Measurements from ENCODE around the gene MOV10. TPM values are rescaled to one million over a fixed set of nuclear protein-coding genes. Genes with fewer than 3 reads are reported as not detected.

Gene MOV10
- total and polyA plus RNA-seq, 2 of the 13 experiments (the other 11 are each of a cell fraction or from before 2014, with no cell fraction given) = 56.4 to 58.2 TPM

GRCh38 chr1:112646225-112646624, 28.2 kb upstream of the MOV10 start:
- no peak overlapping the region for H3K27ac ChIP-seq (ENCODE audit: extremely low read length, insufficient read depth, low read length)
- H3K36me3 ChIP-seq (replicated peaks in 1 of 2; ENCODE audit: control insufficient read depth in 1 of 2, insufficient read depth in 2 of 2, low read length in 2 of 2) = peaks cover 2 to 53% of the 10 kb centered on the region in 2 experiments; a peak in 4 of 5 replicates
- H3K9me3 ChIP-seq (ENCODE audit: low read length) = no peaks in the 10 kb centered on the region
- ChIA-PET POLR2A (no interaction called here), CTCF (ENCODE audit: low intra/inter-chr PET ratio, low total read pairs) (no interaction called here)
- in situ Hi-C loops (cut with HindIII; ENCODE audit: extremely low pct_ligation_motif_present, low pct_unique_long_range_greater_than_20kb) = no loop called here
- H2AFZ ChIP-seq (ENCODE audit: low read length) = no peak overlapping the region
- H3K79me2 ChIP-seq (ENCODE audit: insufficient read depth, low read length) = peaks cover 64% of the 10 kb centered on the region
- intact Hi-C loops (cut with micrococcal nuclease; ENCODE audit: unreplicated experiment) = no loop called here
- ATAC-seq (no peak), FAIRE-seq (no peak), DNase-seq (ENCODE audit: low spot score) (no peak)
- H3K4me1 ChIP-seq (ENCODE audit: insufficient read depth, low read length) = peaks cover 11% of the 10 kb centered on the region
- no peak overlapping the region for H3K4me3 ChIP-seq (replicated peaks in 1 of 3; ENCODE audit: insufficient read depth in 1 of 3, low read depth in 2 of 3, low read length in 3 of 3)
- no peak for TF ChIP-seq MAF1 (CRISPR knock-in tag; IDR thresholded peaks at IDR 0.05; ENCODE audit: borderline replicate concordance)
- TF ChIP-seq ELF4 (CRISPR knock-in tag; IDR thresholded peaks at IDR 0.05; ENCODE audit: borderline replicate concordance) = no peak
- TF ChIP-seq ZNF275 (CRISPR knock-in tag; IDR thresholded peaks at IDR 0.05; ENCODE audit: borderline replicate concordance) = no peak
- TF ChIP-seq ZNF720 (CRISPR knock-in tag; IDR thresholded peaks at IDR 0.05) = no peak
- no peak for TF ChIP-seq ZNF567 (CRISPR knock-in tag; IDR thresholded peaks at IDR 0.05; ENCODE audit: borderline replicate concordance)
- no peak for TF ChIP-seq DMAP1 (CRISPR knock-in tag; IDR thresholded peaks at IDR 0.05)
- no peak for TF ChIP-seq CAMTA2 (CRISPR knock-in tag; IDR thresholded peaks at IDR 0.05; ENCODE audit: borderline replicate concordance)
- TF ChIP-seq PHB2 (IDR thresholded peaks at IDR 0.05; ENCODE audit: partially characterized antibody) = no peak
- no TSS peak for BruUV-seq (replicated peaks)
- no peak overlapping the region for H3K4me2 ChIP-seq (ENCODE audit: low read depth, low read length)
- WGBS (ENCODE audit: low lambda C conversion rate) = 100% methylated on average over 4 of the region's 4 CpGs
- no peaks in the 10 kb centered on the region for H3K27me3 ChIP-seq (ENCODE audit: control insufficient read depth in 1 of 2, insufficient read depth in 2 of 2, low read length in 2 of 2)
- no peak overlapping the region for H3K9ac ChIP-seq (ENCODE audit: insufficient read depth, low read depth, low read length)
- H4K20me1 ChIP-seq (ENCODE audit: insufficient read depth, low read length) = 0 out of 2 replicates have a peak, but pooled peaks cover 4% of the 10 kb centered on the region

GRCh38 chr1:112651205-112651604, 23.3 kb upstream of the MOV10 start:
- no peak overlapping the region for H3K4me2 ChIP-seq (ENCODE audit: low read depth, low read length)
- H3K27me3 ChIP-seq (ENCODE audit: control insufficient read depth in 1 of 2, insufficient read depth in 2 of 2, low read length in 2 of 2) = no peaks in the 10 kb centered on the region
- H3K79me2 ChIP-seq (ENCODE audit: insufficient read depth, low read length) = peaks cover 17% of the 10 kb centered on the region
- no peak for DNase-seq (ENCODE audit: low spot score)
- no peak for ATAC-seq
- H3K36me3 ChIP-seq (replicated peaks in 1 of 2; ENCODE audit: control insufficient read depth in 1 of 2, insufficient read depth in 2 of 2, low read length in 2 of 2) = peaks cover 3 to 61% of the 10 kb centered on the region in 2 experiments; a peak in 4 of 5 replicates
- no peak for FAIRE-seq
- intact Hi-C loops (cut with micrococcal nuclease; ENCODE audit: unreplicated experiment) = no loop called here
- H4K20me1 ChIP-seq (ENCODE audit: insufficient read depth, low read length) = no peaks in the 10 kb centered on the region
- no peak overlapping the region for H2AFZ ChIP-seq (ENCODE audit: low read length)
- H3K9me3 ChIP-seq (ENCODE audit: low read length) = no peaks in the 10 kb centered on the region
- H3K4me3 ChIP-seq (replicated peaks in 1 of 3; ENCODE audit: insufficient read depth in 1 of 3, low read depth in 2 of 3, low read length in 3 of 3) = no peak overlapping the region
- no peaks in the 10 kb centered on the region for H3K4me1 ChIP-seq (ENCODE audit: insufficient read depth, low read length)
- H3K9ac ChIP-seq (ENCODE audit: insufficient read depth, low read depth, low read length) = no peak overlapping the region
- 97% methylated on average over 1 of the region's 1 CpG for WGBS (ENCODE audit: low lambda C conversion rate)
- ChIA-PET CTCF (ENCODE audit: low intra/inter-chr PET ratio, low total read pairs) (no interaction called here), POLR2A (no interaction called here)
- in situ Hi-C loops (cut with HindIII; ENCODE audit: extremely low pct_ligation_motif_present, low pct_unique_long_range_greater_than_20kb) = no loop called here
- BruUV-seq (replicated peaks) = TSS peak; percentile 26
- no peak overlapping the region for H3K27ac ChIP-seq (ENCODE audit: extremely low read length, insufficient read depth, low read length)
- TF ChIP-seq ZNF607 (CRISPR knock-in tag; IDR thresholded peaks at IDR 0.05; ENCODE audit: borderline replicate concordance) = no peak
- no peak for TF ChIP-seq U2AF2 (IDR thresholded peaks at IDR 0.05; ENCODE audit: low read depth, low read length)
- TF ChIP-seq NFYB (CRISPR knock-in tag; IDR thresholded peaks at IDR 0.05) = no peak
- TF ChIP-seq, protein P1, sequence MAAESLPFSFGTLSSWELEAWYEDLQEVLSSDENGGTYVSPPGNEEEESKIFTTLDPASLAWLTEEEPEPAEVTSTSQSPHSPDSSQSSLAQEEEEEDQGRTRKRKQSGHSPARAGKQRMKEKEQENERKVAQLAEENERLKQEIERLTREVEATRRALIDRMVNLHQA (CRISPR knock-in tag; IDR thresholded peaks at IDR 0.05) = no peak
- TF ChIP-seq, protein P2, sequence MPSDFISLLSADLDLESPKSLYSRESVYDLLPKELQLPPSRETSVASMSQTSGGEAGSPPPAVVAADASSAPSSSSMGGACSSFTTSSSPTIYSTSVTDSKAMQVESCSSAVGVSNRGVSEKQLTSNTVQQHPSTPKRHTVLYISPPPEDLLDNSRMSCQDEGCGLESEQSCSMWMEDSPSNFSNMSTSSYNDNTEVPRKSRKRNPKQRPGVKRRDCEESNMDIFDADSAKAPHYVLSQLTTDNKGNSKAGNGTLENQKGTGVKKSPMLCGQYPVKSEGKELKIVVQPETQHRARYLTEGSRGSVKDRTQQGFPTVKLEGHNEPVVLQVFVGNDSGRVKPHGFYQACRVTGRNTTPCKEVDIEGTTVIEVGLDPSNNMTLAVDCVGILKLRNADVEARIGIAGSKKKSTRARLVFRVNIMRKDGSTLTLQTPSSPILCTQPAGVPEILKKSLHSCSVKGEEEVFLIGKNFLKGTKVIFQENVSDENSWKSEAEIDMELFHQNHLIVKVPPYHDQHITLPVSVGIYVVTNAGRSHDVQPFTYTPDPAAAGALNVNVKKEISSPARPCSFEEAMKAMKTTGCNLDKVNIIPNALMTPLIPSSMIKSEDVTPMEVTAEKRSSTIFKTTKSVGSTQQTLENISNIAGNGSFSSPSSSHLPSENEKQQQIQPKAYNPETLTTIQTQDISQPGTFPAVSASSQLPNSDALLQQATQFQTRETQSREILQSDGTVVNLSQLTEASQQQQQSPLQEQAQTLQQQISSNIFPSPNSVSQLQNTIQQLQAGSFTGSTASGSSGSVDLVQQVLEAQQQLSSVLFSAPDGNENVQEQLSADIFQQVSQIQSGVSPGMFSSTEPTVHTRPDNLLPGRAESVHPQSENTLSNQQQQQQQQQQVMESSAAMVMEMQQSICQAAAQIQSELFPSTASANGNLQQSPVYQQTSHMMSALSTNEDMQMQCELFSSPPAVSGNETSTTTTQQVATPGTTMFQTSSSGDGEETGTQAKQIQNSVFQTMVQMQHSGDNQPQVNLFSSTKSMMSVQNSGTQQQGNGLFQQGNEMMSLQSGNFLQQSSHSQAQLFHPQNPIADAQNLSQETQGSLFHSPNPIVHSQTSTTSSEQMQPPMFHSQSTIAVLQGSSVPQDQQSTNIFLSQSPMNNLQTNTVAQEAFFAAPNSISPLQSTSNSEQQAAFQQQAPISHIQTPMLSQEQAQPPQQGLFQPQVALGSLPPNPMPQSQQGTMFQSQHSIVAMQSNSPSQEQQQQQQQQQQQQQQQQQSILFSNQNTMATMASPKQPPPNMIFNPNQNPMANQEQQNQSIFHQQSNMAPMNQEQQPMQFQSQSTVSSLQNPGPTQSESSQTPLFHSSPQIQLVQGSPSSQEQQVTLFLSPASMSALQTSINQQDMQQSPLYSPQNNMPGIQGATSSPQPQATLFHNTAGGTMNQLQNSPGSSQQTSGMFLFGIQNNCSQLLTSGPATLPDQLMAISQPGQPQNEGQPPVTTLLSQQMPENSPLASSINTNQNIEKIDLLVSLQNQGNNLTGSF (CRISPR knock-in tag; IDR thresholded peaks at IDR 0.05) = no peak
- no peak for TF ChIP-seq MXD4 (CRISPR knock-in tag; IDR thresholded peaks at IDR 0.05)
